DOHH2 (cell line): ENCODE data around the gene KCNJ1.

Experiments used
- H3F3A ChIP-seq: fragments of 200-600 bp; sonication (generic), shearing (Covaris generic); 2 replicates; pipeline ENCODE4 v1.6.0; 2016; ENCODE audit warnings: antibody characterized with exemption, mild to moderate bottlenecking; ENCODE audit not compliant: control insufficient read depth, insufficient read depth
- H3K27ac ChIP-seq: fragments of 200-600 bp; sonication (generic); 2 replicates; pipeline ENCODE4 v1.5.1; 2014; ENCODE audit warnings: low read depth, mild to moderate bottlenecking, low read length, moderate library complexity
- H3K27me3 ChIP-seq: fragments of 200-600 bp; sonication (generic); 2 replicates; pipeline ENCODE4 v1.6.1; 2014; ENCODE audit warnings: mild to moderate bottlenecking, low read length, mixed read lengths; ENCODE audit not compliant: control insufficient read depth
- H3K36me3 ChIP-seq: fragments of 200-600 bp; sonication (generic); 2 replicates; pipeline ENCODE4 v1.6.1; 2014; ENCODE audit warnings: mild to moderate bottlenecking, low read length, moderate library complexity, mixed read lengths; ENCODE audit not compliant: control insufficient read depth
- H3K4me1 ChIP-seq: fragments of 200-600 bp; sonication (generic); 2 replicates; pipeline ENCODE4 v1.6.1; 2014; ENCODE audit warnings: mild to moderate bottlenecking, low read length, mixed read lengths; ENCODE audit not compliant: control insufficient read depth
- H3K4me2 ChIP-seq: fragments of 200-600 bp; sonication (generic); 2 replicates; pipeline ENCODE4 v1.6.0; 2014; ENCODE audit warnings: mild to moderate bottlenecking, low read length, moderate library complexity
- H3K4me3 ChIP-seq: fragments of 200-600 bp; sonication (generic); 2 replicates; pipeline ENCODE4 v1.5.1; 2014; ENCODE audit warnings: mild to moderate bottlenecking, low read length, mixed read lengths
- H3K79me2 ChIP-seq: fragments of 200-600 bp; sonication (generic); 2 replicates; pipeline ENCODE4 v1.6.1; 2014; ENCODE audit warnings: mild to moderate bottlenecking, low read length, mixed read lengths; ENCODE audit not compliant: control insufficient read depth
- H3K9me2 ChIP-seq: fragments of 200-600 bp; sonication (generic); replicated peaks from 2 replicates; pipeline ENCODE4 v1.6.1; 2014; ENCODE audit warnings: mild to moderate bottlenecking, low read length, mixed read lengths; ENCODE audit not compliant: control insufficient read depth
- H3K9me3 ChIP-seq: fragments of 200-600 bp; sonication (generic); 2 replicates; pipeline ENCODE4 v1.6.1; 2014; ENCODE audit warnings: antibody characterized with exemption, low read length, mixed read lengths; ENCODE audit not compliant: control insufficient read depth, insufficient read depth
- H4K20me1 ChIP-seq: fragments of 200-600 bp; sonication (generic); 2 replicates; pipeline ENCODE4 v1.6.0; 2014; ENCODE audit warnings: low read depth, mild to moderate bottlenecking, antibody characterized with exemption, low read length, moderate library complexity; ENCODE audit not compliant: control insufficient read depth, insufficient read depth
- EZH2phosphoT487 ChIP-seq: fragments of 200-600 bp; sonication (generic); IDR thresholded peaks from 2 replicates; pipeline ENCODE4 v1.6.1; 2017; ENCODE audit warnings: borderline replicate concordance, mild to moderate bottlenecking, antibody characterized with exemption, low read length, moderate library complexity, mixed read lengths
- TF ChIP-seq, protein P1 (sequence below): fragments of 200-600 bp; sonication (generic); IDR thresholded peaks from one replicate; pipeline ENCODE4 v1.5.1; 2014; ENCODE audit warnings: antibody characterized with exemption, mild to moderate bottlenecking, low read depth, low read length; ENCODE audit not compliant: poor library complexity, severe bottlenecking

Gene KCNJ1

DNA sequence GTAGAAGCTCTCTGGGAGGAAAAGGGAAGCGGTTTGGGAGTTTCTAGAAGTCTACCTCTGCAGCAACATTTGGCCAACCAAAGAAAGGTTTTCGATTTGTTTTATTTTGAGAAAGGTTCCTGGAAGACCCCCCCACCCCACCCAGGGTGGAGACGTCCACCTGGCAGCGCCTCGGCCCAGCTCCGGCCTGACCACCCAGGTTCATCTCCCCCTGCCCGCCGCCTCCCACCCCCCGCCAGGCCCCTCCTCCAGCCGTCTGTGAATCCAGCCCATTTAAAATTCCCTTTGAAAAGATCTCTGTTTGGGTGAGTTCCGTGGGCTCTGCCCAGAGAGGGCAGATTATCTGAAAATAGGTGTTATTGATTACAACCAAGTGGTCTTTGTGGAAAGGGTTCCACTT, 43.3 kb downstream of the KCNJ1 start:
- Histone ChIP-seq H3K36me3 (no peaks in the 10 kb centered on the region), H3K27ac (no peak overlapping the region), H3K4me3 (no peak overlapping the region), H3K9me2 (no peaks in the 10 kb centered on the region), H3K4me2 (no peak overlapping the region), H3F3A (no peaks in the 10 kb centered on the region), H3K79me2 (no peaks in the 10 kb centered on the region), H3K9me3 (no peaks in the 10 kb centered on the region), H3K4me1 (no peaks in the 10 kb centered on the region), H4K20me1 (no peaks in the 10 kb centered on the region), H3K27me3 (no peaks in the 10 kb centered on the region)
- TF ChIP-seq, protein P1, sequence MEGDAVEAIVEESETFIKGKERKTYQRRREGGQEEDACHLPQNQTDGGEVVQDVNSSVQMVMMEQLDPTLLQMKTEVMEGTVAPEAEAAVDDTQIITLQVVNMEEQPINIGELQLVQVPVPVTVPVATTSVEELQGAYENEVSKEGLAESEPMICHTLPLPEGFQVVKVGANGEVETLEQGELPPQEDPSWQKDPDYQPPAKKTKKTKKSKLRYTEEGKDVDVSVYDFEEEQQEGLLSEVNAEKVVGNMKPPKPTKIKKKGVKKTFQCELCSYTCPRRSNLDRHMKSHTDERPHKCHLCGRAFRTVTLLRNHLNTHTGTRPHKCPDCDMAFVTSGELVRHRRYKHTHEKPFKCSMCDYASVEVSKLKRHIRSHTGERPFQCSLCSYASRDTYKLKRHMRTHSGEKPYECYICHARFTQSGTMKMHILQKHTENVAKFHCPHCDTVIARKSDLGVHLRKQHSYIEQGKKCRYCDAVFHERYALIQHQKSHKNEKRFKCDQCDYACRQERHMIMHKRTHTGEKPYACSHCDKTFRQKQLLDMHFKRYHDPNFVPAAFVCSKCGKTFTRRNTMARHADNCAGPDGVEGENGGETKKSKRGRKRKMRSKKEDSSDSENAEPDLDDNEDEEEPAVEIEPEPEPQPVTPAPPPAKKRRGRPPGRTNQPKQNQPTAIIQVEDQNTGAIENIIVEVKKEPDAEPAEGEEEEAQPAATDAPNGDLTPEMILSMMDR, result no peak
- TF ChIP-seq EZH2phosphoT487, result no peak

DNA sequence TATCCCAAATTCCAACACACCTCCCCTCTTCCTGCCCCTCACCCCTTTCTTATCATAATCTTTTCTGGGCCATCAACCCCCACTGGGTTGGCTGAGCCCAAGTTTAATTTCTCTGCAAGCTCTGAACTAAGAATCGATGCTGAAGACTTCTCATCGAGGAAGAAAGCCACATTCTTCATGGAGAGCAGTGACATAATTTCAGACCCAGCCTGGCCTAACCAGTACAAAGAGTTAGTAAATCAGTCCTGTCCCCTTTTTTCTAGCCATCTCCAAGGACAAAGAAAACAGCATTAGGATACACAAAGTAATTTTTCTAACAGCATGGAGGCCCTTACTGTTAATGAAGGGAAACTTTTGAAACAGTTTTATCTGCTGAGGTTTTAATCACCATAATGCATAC, 45.0 kb downstream of the KCNJ1 start:
- H3K27me3 ChIP-seq, result no peaks in the 10 kb centered on the region

DNA sequence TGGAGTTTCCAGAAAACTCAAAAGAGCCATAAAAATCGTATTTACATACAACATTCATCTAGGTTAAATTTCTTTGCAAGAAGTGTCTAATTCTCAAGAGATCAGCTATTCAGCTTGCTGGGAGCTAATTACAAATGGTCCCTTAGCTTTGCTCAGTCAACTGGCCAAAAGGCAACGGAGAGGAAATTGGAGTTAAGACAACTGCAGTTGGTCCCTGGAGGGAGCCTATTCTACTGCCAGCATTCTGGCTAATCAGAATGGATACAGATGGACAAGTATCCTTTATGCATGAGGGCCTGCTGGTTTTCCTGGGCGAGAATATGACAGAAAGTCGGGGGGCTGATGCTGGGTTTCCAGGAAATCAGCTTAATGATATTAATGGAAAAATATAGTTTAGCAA, 45.5 kb downstream of the KCNJ1 start:
- Histone ChIP-seq H3K27ac (no peak overlapping the region), H3K9me3 (no peaks in the 10 kb centered on the region), H3K9me2 (no peaks in the 10 kb centered on the region), H3K4me1 (no peaks in the 10 kb centered on the region), H3K79me2 (no peaks in the 10 kb centered on the region), H3F3A (no peaks in the 10 kb centered on the region), H3K4me2 (no peak overlapping the region), H3K27me3 (no peaks in the 10 kb centered on the region), H3K4me3 (no peak overlapping the region), H3K36me3 (no peaks in the 10 kb centered on the region), H4K20me1 (no peaks in the 10 kb centered on the region)
- TF ChIP-seq, protein P1, result no peak
- TF ChIP-seq EZH2phosphoT487, result no peak

More for the DNA sequence above, 45.0 kb downstream of the KCNJ1 start:
- Histone ChIP-seq H3K79me2 (no peaks in the 10 kb centered on the region), H3K27ac (no peak overlapping the region), H3K9me2 (no peaks in the 10 kb centered on the region), H3K4me1 (no peaks in the 10 kb centered on the region), H4K20me1 (no peaks in the 10 kb centered on the region), H3K36me3 (no peaks in the 10 kb centered on the region), H3K4me2 (no peak overlapping the region), H3K9me3 (no peaks in the 10 kb centered on the region), H3F3A (no peaks in the 10 kb centered on the region), H3K4me3 (no peak overlapping the region)
- TF ChIP-seq, protein P1, result no peak
- no peak for TF ChIP-seq EZH2phosphoT487

DNA sequence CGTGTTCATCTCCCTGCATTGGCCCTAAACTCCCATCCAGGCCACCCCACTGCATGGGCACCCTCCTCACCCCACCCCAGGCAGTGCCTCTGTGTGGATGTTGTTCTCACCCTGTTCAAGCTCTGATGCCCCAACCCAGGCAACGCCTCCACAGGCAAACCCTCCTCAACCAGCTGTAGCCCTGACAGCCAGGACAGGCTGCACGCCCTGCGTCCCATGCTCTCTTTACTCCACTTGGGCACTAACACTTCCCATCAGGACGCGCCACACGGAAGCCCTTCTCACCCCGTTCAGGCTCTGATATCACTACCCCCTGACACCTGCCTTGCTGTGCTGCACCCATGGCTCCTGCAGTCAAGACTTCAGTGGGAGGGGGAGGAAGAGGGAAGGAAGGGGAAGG, 47.9 kb downstream of the KCNJ1 start:
- H3K36me3 ChIP-seq, result no peaks in the 10 kb centered on the region
- TF ChIP-seq, protein P1, result no peak
- no peak for TF ChIP-seq EZH2phosphoT487
- H3K9me2 ChIP-seq, result no peaks in the 10 kb centered on the region
- H3K9me3 ChIP-seq, result no peaks in the 10 kb centered on the region
- H3K4me1 ChIP-seq, result no peaks in the 10 kb centered on the region
- no peaks in the 10 kb centered on the region for H3F3A ChIP-seq
- H3K4me3 ChIP-seq, result no peak overlapping the region
- no peak overlapping the region for H3K4me2 ChIP-seq
- H4K20me1 ChIP-seq, result no peaks in the 10 kb centered on the region
- H3K27ac ChIP-seq, result no peak overlapping the region
- no peaks in the 10 kb centered on the region for H3K27me3 ChIP-seq
- no peaks in the 10 kb centered on the region for H3K79me2 ChIP-seq
